Measurements from ENCODE around the gene MEIS2.
"Not testable (repeated sequence)": the region's sequence is repeated elsewhere in the genome, so short reads cannot be mapped to it uniquely, and the experiment has no call there.

MEIS2 gene

DNA sequence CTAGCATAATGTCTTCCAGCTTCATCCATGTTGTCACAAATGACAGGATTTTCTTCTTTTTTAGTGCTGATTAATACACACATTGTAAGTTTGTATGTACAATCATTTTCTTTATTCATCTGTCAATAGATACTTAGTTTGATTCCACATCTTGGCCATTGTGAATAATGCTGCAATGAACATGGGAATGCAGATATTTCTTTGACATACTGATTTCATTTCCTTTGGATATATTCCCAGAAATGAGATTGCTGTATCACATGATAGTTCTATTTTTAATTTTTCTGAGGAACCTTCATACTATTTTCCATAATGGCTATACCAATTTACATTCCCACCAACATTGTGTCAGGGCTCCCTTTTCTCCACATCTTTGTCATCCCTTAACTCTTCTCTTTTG lies 117.9 kb downstream of the MEIS2 start:
- Histone ChIP-seq H3K4me2 (ENCODE audit: insufficient read depth, low read length) (no peak overlapping the region), H3K79me2 (ENCODE audit: insufficient read depth, low read length) (no peaks in the 10 kb centered on the region), H3K27ac (ENCODE audit: low read length) (no peak overlapping the region), H3K4me3 (ENCODE audit: low read depth in 1 of 2, low read length in 2 of 2) (no peak overlapping the region), H3K27me3 (ENCODE audit: insufficient read depth, low read length, poor library complexity) (no peaks in the 10 kb centered on the region), H3K4me1 (ENCODE audit: insufficient read depth, low read length) (no peaks in the 10 kb centered on the region), H3K36me3 (ENCODE audit: insufficient read depth, low read length) (no peaks in the 10 kb centered on the region), H3K9me3 (ENCODE audit: insufficient read depth, low read length, severe bottlenecking) (no peaks in the 10 kb centered on the region), H2AFZ (ENCODE audit: low read depth, low read length) (no peak overlapping the region), H4K20me1 (ENCODE audit: insufficient read depth, low read length) (no peaks in the 10 kb centered on the region), H3K9ac (ENCODE audit: low read depth, low read length) (no peak overlapping the region)
- DNase-seq (no peak), ATAC-seq (ENCODE audit: insufficient read depth, low read depth) (no peak)
- TF ChIP-seq, protein P1, sequence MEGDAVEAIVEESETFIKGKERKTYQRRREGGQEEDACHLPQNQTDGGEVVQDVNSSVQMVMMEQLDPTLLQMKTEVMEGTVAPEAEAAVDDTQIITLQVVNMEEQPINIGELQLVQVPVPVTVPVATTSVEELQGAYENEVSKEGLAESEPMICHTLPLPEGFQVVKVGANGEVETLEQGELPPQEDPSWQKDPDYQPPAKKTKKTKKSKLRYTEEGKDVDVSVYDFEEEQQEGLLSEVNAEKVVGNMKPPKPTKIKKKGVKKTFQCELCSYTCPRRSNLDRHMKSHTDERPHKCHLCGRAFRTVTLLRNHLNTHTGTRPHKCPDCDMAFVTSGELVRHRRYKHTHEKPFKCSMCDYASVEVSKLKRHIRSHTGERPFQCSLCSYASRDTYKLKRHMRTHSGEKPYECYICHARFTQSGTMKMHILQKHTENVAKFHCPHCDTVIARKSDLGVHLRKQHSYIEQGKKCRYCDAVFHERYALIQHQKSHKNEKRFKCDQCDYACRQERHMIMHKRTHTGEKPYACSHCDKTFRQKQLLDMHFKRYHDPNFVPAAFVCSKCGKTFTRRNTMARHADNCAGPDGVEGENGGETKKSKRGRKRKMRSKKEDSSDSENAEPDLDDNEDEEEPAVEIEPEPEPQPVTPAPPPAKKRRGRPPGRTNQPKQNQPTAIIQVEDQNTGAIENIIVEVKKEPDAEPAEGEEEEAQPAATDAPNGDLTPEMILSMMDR (IDR thresholded peaks at IDR 0.05; ENCODE audit: borderline replicate concordance, extremely low read depth, low read length, poor library complexity, severe bottlenecking), result no peak
- no peak for TF ChIP-seq EZH2 (IDR thresholded peaks at IDR 0.05; ENCODE audit: borderline replicate concordance, low read depth, low read length, severe bottlenecking)

DNA sequence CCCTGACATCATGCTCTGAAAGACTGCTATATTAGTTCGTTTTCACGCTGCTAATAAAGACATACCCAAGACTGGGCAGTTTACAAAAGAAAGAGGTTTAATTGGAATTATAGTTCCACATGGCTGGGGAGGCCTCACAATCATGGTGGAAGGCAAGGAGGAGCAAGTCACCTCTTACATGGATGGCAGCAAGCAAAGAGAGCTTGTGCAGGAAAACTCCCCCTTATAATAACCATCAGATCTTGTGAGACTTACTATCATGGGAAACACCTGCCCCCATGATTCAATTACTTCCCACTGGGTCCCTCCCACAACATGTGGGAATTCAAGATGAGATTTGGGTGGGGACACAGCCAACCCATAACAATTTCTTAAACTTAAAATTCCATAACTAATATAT lies 120.1 kb downstream of the MEIS2 start:
- H3K4me1 ChIP-seq (ENCODE audit: insufficient read depth, low read length); ATAC-seq (ENCODE audit: insufficient read depth, low read depth); H3K9ac ChIP-seq (ENCODE audit: low read depth, low read length); DNase-seq; H4K20me1 ChIP-seq (ENCODE audit: insufficient read depth, low read length); H3K79me2 ChIP-seq (ENCODE audit: insufficient read depth, low read length); H2AFZ ChIP-seq (ENCODE audit: low read depth, low read length); H3K27ac ChIP-seq (ENCODE audit: low read length); H3K4me2 ChIP-seq (ENCODE audit: insufficient read depth, low read length); H3K27me3 ChIP-seq (ENCODE audit: insufficient read depth, low read length, poor library complexity); H3K36me3 ChIP-seq (ENCODE audit: insufficient read depth, low read length); H3K4me3 ChIP-seq (ENCODE audit: low read depth in 1 of 2, low read length in 2 of 2); H3K9me3 ChIP-seq (ENCODE audit: insufficient read depth, low read length, severe bottlenecking): not testable (repeated sequence)

- ATAC-seq (ENCODE audit: insufficient read depth, low read depth) (no peak), DNase-seq (no peak)
- Histone ChIP-seq H3K27me3 (ENCODE audit: insufficient read depth, low read length, poor library complexity) (no peaks in the 10 kb centered on the region), H3K4me2 (ENCODE audit: insufficient read depth, low read length) (no peak overlapping the region), H3K27ac (ENCODE audit: low read length) (no peak overlapping the region), H3K9ac (ENCODE audit: low read depth, low read length) (no peak overlapping the region), H3K4me3 (ENCODE audit: low read depth in 1 of 2, low read length in 2 of 2) (no peak overlapping the region), H4K20me1 (ENCODE audit: insufficient read depth, low read length) (no peaks in the 10 kb centered on the region), H3K4me1 (ENCODE audit: insufficient read depth, low read length) (no peaks in the 10 kb centered on the region), H3K79me2 (ENCODE audit: insufficient read depth, low read length) (no peaks in the 10 kb centered on the region), H3K9me3 (ENCODE audit: insufficient read depth, low read length, severe bottlenecking) (no peaks in the 10 kb centered on the region), H2AFZ (ENCODE audit: low read depth, low read length) (no peak overlapping the region), H3K36me3 (ENCODE audit: insufficient read depth, low read length) (no peaks in the 10 kb centered on the region)
- TF ChIP-seq, protein P1 (IDR thresholded peaks at IDR 0.05; ENCODE audit: borderline replicate concordance, extremely low read depth, low read length, poor library complexity, severe bottlenecking), result no peak
- no peak for TF ChIP-seq EZH2 (IDR thresholded peaks at IDR 0.05; ENCODE audit: borderline replicate concordance, low read depth, low read length, severe bottlenecking)
These were observed 121.7 kb downstream of the MEIS2 start for GRCh38 chr15:36978625-36979024.

DNA sequence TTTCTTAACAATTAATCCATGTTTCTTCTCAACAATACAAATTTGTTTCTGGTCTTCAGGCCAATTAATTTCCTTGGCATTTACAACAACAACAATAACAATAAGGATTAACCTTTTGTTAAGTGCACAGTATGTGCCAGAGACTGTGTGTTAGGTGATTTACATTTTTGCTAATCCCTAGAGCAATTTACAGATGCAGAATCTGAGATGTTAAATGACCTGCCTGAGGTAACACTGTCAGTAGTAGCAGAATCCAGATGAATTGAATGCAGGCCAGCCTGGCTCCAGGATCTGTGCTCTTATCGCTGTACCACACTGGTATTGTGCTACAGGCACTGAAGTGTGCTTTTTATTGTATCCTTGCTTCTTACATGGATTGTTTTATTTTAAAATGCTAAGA lies 122.2 kb downstream of the MEIS2 start:
- no peaks in the 10 kb centered on the region for H3K36me3 ChIP-seq (ENCODE audit: insufficient read depth, low read length)
- ATAC-seq (ENCODE audit: insufficient read depth, low read depth), result no peak
- no peaks in the 10 kb centered on the region for H3K79me2 ChIP-seq (ENCODE audit: insufficient read depth, low read length)

More for the DNA sequence above, 122.2 kb downstream of the MEIS2 start:
- TF ChIP-seq, protein P1 (IDR thresholded peaks at IDR 0.05; ENCODE audit: borderline replicate concordance, extremely low read depth, low read length, poor library complexity, severe bottlenecking), result no peak
- TF ChIP-seq EZH2 (IDR thresholded peaks at IDR 0.05; ENCODE audit: borderline replicate concordance, low read depth, low read length, severe bottlenecking), result no peak
- no peak overlapping the region for H3K9ac ChIP-seq (ENCODE audit: low read depth, low read length)
- DNase-seq, result no peak
- no peak overlapping the region for H3K4me3 ChIP-seq (ENCODE audit: low read depth in 1 of 2, low read length in 2 of 2)
- no peak overlapping the region for H3K27ac ChIP-seq (ENCODE audit: low read length)
- H3K9me3 ChIP-seq (ENCODE audit: insufficient read depth, low read length, severe bottlenecking), result no peaks in the 10 kb centered on the region
- no peak overlapping the region for H3K4me2 ChIP-seq (ENCODE audit: insufficient read depth, low read length)
- H3K4me1 ChIP-seq (ENCODE audit: insufficient read depth, low read length), result no peaks in the 10 kb centered on the region
- H4K20me1 ChIP-seq (ENCODE audit: insufficient read depth, low read length), result no peaks in the 10 kb centered on the region
- no peak overlapping the region for H2AFZ ChIP-seq (ENCODE audit: low read depth, low read length)
- no peaks in the 10 kb centered on the region for H3K27me3 ChIP-seq (ENCODE audit: insufficient read depth, low read length, poor library complexity)

Data from DND-41 (cell line).